Stimulated activated CD4-positive, alpha-beta T cell treated with anti-CD3 and anti-CD28 coated beads, TNF-alpha, amount 100 ng/mL, for 24 hours (primary cell): ENCODE results near the gene STX16.
"Not testable (repeated sequence)": the region's sequence is repeated elsewhere in the genome, so short reads cannot be mapped to it uniquely, and the experiment has no call there.

Source experiments
- DNase-seq, 3 experiments: peaks; one replicate each; pipeline ENCODE4 v3.0.0-alpha.2; 2020; ENCODE audit warnings: low read depth in 3 of 3

STX16 gene

DNA sequence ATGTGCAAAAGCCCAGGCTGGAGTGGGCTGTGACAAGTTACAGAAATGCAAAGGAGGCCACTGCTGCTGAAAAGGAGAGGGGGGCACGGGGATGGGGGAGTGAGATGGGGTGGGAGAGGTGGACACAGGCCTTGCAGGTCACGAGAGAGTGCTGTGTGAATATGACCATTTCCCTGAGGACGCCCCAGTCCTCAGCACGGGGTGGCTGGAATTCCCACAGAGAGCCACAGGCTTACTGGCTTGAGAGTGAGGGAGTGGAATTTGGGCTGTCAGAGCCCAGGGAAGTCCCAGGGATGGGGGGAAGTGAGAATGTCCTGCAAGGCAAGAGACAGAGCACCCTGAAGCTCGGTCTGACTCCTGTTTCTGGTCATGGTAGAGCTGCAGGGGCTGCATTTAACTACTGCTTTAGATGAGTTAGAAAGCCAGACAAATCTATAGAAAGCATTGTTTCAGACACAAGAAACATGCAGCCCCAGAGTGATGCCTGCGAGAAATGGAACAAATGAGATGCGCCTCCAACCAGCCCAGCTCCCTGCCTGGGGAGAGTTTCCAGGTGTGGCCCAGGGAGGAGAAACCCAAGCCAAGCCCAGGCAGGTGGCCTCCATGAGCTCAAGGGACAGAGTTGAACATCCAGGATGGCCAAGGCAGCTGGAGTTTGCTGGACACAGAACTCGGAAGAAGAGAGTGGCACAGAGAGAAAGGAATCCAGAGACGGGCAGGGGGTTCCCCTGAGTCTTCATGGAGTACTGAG, 72.0 kb downstream of the STX16 start:
- no peak for DNase-seq

DNA sequence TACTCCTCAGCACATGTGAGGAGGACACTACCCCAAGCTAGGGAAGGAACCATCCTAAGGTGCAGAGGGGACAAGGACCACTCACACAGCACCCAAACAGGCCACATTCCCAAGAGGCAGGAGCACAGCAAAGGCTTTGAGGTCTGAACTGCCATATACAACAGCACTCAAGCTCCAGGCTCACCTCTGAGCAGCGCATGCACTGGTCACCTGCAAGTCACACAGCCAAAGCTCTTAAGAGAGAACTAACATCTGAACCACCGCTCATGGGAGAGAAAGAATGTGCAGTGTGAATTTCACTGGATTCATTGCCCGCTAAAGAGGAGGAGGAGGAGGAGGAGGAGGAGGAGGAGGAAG, 72.5 kb downstream of the STX16 start:
- DNase-seq = no peak

DNA sequence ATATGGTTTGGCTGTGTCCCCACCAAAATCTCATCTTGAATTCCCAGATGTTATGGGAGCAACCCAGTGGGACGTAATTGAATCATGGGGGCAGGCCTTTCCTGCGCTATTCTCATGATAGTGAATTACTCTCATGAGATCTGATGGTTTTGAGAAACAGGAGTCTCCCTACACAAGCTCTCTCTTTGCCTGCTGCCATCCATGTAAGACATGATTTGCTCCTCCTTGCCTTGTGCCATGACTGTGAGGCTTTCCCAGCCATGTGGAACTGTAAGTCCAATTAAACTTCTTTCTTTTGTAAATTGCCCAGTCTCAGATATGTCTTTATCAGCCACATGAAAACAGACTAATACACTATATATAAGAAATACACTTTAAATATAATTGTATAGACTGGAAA, 75.1 kb downstream of the STX16 start:
- not testable (repeated sequence) for DNase-seq
